ENCODE data around the gene SPTAN1. TPM values are rescaled to one million over a fixed set of nuclear protein-coding genes. Genes with fewer than 3 reads are reported as not detected.

The SPTAN1 gene
- total RNA-seq, 1 experiment from 2014 or later, result 111 TPM

- Histone ChIP-seq H2AFZ (ENCODE audit: low read depth, low read length, poor library complexity, severe bottlenecking) (no peak overlapping the region), H3K36me3 (ENCODE audit: control insufficient read depth in 1 of 2, insufficient read depth in 2 of 2, low read length in 2 of 2) (peaks cover 52 to 59% of the 10 kb centered on the region in 2 experiments), H3K9me2 (ENCODE audit: insufficient read depth) (no peaks in the 10 kb centered on the region), H4K20me1 (ENCODE audit: insufficient read depth) (no peaks in the 10 kb centered on the region), H3K4me2 (ENCODE audit: low read length) (no peak overlapping the region), H3K4me1 (ENCODE audit: control insufficient read depth in 1 of 2, insufficient read depth in 2 of 2, low read length in 2 of 2) (no peaks in the 10 kb centered on the region), H3K4me3 (replicated peaks in 1 of 2; ENCODE audit: low read depth in 1 of 2, low read length in 2 of 2) (no peak overlapping the region), H3K27ac (ENCODE audit: low read depth, low read length) (no peak overlapping the region), H3K79me2 (ENCODE audit: insufficient read depth, low read length) (no peaks in the 10 kb centered on the region), H3K9ac (ENCODE audit: low read length) (no peak overlapping the region), H3K27me3 (ENCODE audit: insufficient read depth, low read length) (no peaks in the 10 kb centered on the region), H3K9me3 (ENCODE audit: control insufficient read depth in 1 of 2, insufficient read depth in 1 of 2, low read depth in 1 of 2, low read length in 2 of 2) (no peaks in the 10 kb centered on the region)
- RAD21 ChIA-PET (ENCODE audit: low non-redundant PET in 1 of 2, low total read pairs in 2 of 2, uncharacterized antibody in 2 of 2, unreplicated experiment in 2 of 2), result no interaction called here
- DNase-seq (ENCODE audit: low read depth, low spot score), result no peak
- CTCF ChIA-PET, result no interaction called here
- intact Hi-C loops (cut with micrococcal nuclease), result no loop called here
- no peak for ATAC-seq
- BruUV-seq (replicated peaks), result no TSS peak
- POLR2A ChIA-PET, result no interaction called here
- TF ChIP-seq, protein P1, sequence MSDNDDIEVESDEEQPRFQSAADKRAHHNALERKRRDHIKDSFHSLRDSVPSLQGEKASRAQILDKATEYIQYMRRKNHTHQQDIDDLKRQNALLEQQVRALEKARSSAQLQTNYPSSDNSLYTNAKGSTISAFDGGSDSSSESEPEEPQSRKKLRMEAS (IDR thresholded peaks at IDR 0.05), result no peak
- TF ChIP-seq POLR2AphosphoS5 (IDR thresholded peaks at IDR 0.05; ENCODE audit: low read depth, low read length) (no peak), TCF7L2 (IDR thresholded peaks at IDR 0.05; ENCODE audit: borderline replicate concordance, extremely low read depth, insufficient read depth, insufficient read length) (no peak), ZNF274 (IDR thresholded peaks at IDR 0.05; ENCODE audit: low read depth, low read length) (no peak), SIN3A (IDR thresholded peaks at IDR 0.05; ENCODE audit: low read depth) (no peak), POLR2A (IDR thresholded peaks at IDR 0.05; ENCODE audit: borderline replicate concordance, extremely low read depth, insufficient read depth, insufficient read length) (no peak), EGR1 (IDR thresholded peaks at IDR 0.05; ENCODE audit: low read depth) (no peak)
Measured at GRCh38 chr9:128615571-128615970, 63.2 kb downstream of the SPTAN1 start.

DNA sequence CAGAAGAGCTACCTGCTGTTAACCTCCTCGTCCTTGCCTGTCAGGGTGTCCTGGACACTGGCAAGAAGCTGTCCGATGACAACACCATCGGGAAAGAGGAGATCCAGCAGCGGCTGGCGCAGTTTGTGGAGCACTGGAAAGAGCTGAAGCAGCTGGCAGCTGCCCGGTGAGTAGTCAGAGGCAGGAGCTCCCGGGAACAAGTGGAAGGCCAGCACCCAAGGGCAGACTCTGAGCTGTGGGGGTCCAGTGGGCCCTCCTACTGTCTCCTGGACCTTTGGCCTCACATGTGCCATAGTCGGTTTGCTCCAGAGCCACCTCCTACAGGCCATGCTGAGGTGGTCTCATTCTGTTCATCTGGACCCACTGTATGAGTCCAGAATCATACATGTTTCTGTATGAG lies 65.6 kb downstream of the SPTAN1 start:
- Histone ChIP-seq H2AFZ (ENCODE audit: low read depth, low read length, poor library complexity, severe bottlenecking) (no peak overlapping the region), H3K9me3 (ENCODE audit: control insufficient read depth in 1 of 2, insufficient read depth in 1 of 2, low read depth in 1 of 2, low read length in 2 of 2) (no peaks in the 10 kb centered on the region), H3K79me2 (ENCODE audit: insufficient read depth, low read length) (no peaks in the 10 kb centered on the region), H3K27me3 (ENCODE audit: insufficient read depth, low read length) (no peaks in the 10 kb centered on the region), H3K4me3 (replicated peaks in 1 of 2; ENCODE audit: low read depth in 1 of 2, low read length in 2 of 2) (no peak overlapping the region), H3K9ac (ENCODE audit: low read length) (no peak overlapping the region), H3K4me1 (ENCODE audit: control insufficient read depth in 1 of 2, insufficient read depth in 2 of 2, low read length in 2 of 2) (no peaks in the 10 kb centered on the region), H3K4me2 (ENCODE audit: low read length) (no peak overlapping the region), H3K27ac (ENCODE audit: low read depth, low read length) (no peak overlapping the region), H3K36me3 (ENCODE audit: control insufficient read depth in 1 of 2, insufficient read depth in 2 of 2, low read length in 2 of 2) (peaks cover 51 to 61% of the 10 kb centered on the region in 2 experiments), H3K9me2 (ENCODE audit: insufficient read depth) (no peaks in the 10 kb centered on the region), H4K20me1 (ENCODE audit: insufficient read depth) (no peaks in the 10 kb centered on the region)
- CTCF ChIA-PET, result no interaction called here
- POLR2A ChIA-PET, result no interaction called here
- RAD21 ChIA-PET (ENCODE audit: low non-redundant PET in 1 of 2, low total read pairs in 2 of 2, uncharacterized antibody in 2 of 2, unreplicated experiment in 2 of 2), result no interaction called here
- no peak for ATAC-seq
- no peak for DNase-seq (ENCODE audit: low read depth, low spot score)
- intact Hi-C loops (cut with micrococcal nuclease), result no loop called here
- BruUV-seq (replicated peaks), result no TSS peak
- no peak for TF ChIP-seq RAD21 (IDR thresholded peaks at IDR 0.05; ENCODE audit: low read depth)
- TF ChIP-seq CBX3 (IDR thresholded peaks at IDR 0.05; ENCODE audit: low read depth), result no peak
- TF ChIP-seq EGR1 (IDR thresholded peaks at IDR 0.05; ENCODE audit: low read depth), result no peak
- TF ChIP-seq TCF7L2 (IDR thresholded peaks at IDR 0.05; ENCODE audit: borderline replicate concordance, extremely low read depth, insufficient read depth, insufficient read length), result no peak
- TF ChIP-seq ATF3 (IDR thresholded peaks at IDR 0.05), result no peak
- TF ChIP-seq SIN3A (IDR thresholded peaks at IDR 0.05; ENCODE audit: low read depth), result no peak
- TF ChIP-seq CEBPB (IDR thresholded peaks at IDR 0.05; ENCODE audit: low read depth), result no peak
- no peak for TF ChIP-seq JUND (IDR thresholded peaks at IDR 0.05)
- TF ChIP-seq REST (IDR thresholded peaks at IDR 0.05; ENCODE audit: low read depth), result no peak
- TF ChIP-seq CTCF (IDR thresholded peaks at IDR 0.05 in 2 of 3, conservative IDR thresholded peaks at IDR 0.05 in 1 of 3; ENCODE audit: borderline replicate concordance in 1 of 3, insufficient read depth in 1 of 3, low read depth in 2 of 3, low read length in 2 of 3), result no peak
